ENCODE data around the gene SLC25A11.

Gene SLC25A11

GRCh38 chr17:4893721-4894560 lies 45.9 kb downstream of the SLC25A11 start:
- no peak overlapping the region for H3K9ac ChIP-seq (ENCODE audit: low read depth, low read length)
- H3K4me1 ChIP-seq (ENCODE audit: insufficient read depth, low read length), result no peaks in the 10 kb centered on the region; the same call in 1 of the 2 replicates
- no peaks in the 10 kb centered on the region for H3K9me3 ChIP-seq (ENCODE audit: control insufficient read depth, insufficient read depth, low read length)
- 0 out of 2 replicates have a peak, but pooled peaks cover 6% of the 10 kb centered on the region for H3K36me3 ChIP-seq (ENCODE audit: insufficient read depth, low read length)

GRCh38 chr17:4893272-4893671 lies 46.6 kb downstream of the SLC25A11 start:
- no peaks in the 10 kb centered on the region; the same call in 1 of the 2 replicates for H3K4me1 ChIP-seq (ENCODE audit: insufficient read depth, low read length)
- H3K36me3 ChIP-seq (ENCODE audit: insufficient read depth, low read length), result peaks cover 6% of the 10 kb centered on the region; the same call in 1 of the 2 replicates
- no peak overlapping the region for H3K9ac ChIP-seq (ENCODE audit: low read depth, low read length)
- H3K9me3 ChIP-seq (ENCODE audit: control insufficient read depth, insufficient read depth, low read length), result no peaks in the 10 kb centered on the region

GRCh38 chr17:4892499-4893221 lies 47.2 kb downstream of the SLC25A11 start:
- H3K9me3 ChIP-seq (ENCODE audit: control insufficient read depth, insufficient read depth, low read length), result no peaks in the 10 kb centered on the region
- peaks cover 6% of the 10 kb centered on the region; the same call in 1 of the 2 replicates for H3K36me3 ChIP-seq (ENCODE audit: insufficient read depth, low read length)
- no peaks in the 10 kb centered on the region; the same call in 1 of the 2 replicates for H3K4me1 ChIP-seq (ENCODE audit: insufficient read depth, low read length)
- no peak overlapping the region for H3K9ac ChIP-seq (ENCODE audit: low read depth, low read length)

- H3K9me3 ChIP-seq (ENCODE audit: control insufficient read depth, insufficient read depth, low read length), result no peaks in the 10 kb centered on the region
- H3K36me3 ChIP-seq (ENCODE audit: insufficient read depth, low read length), result peaks cover 12% of the 10 kb centered on the region; the same call in 1 of the 2 replicates
- H3K4me1 ChIP-seq (ENCODE audit: insufficient read depth, low read length), result no peaks in the 10 kb centered on the region; the same call in 1 of the 2 replicates
- no peak overlapping the region for H3K9ac ChIP-seq (ENCODE audit: low read depth, low read length)
These were observed 48.1 kb downstream of the SLC25A11 start for GRCh38 chr17:4891411-4892410.

- Histone ChIP-seq H3K9ac (ENCODE audit: low read depth, low read length) (no peak overlapping the region), H3K4me1 (ENCODE audit: insufficient read depth, low read length) (no peaks in the 10 kb centered on the region), H3K36me3 (ENCODE audit: insufficient read depth, low read length) (peaks cover 12% of the 10 kb centered on the region; the same call in 1 of the 2 replicates), H3K9me3 (ENCODE audit: control insufficient read depth, insufficient read depth, low read length) (no peaks in the 10 kb centered on the region)
These were observed 52.3 kb downstream of the SLC25A11 start for GRCh38 chr17:4887581-4887980.

Data from ES-I3 (cell line).